GM23338 (cell line): Measurements from ENCODE around the gene COL1A2.

Source experiments
- CREB1 ChIP-seq: fragments of 250-450 bp; sonication (Bioruptor Pico); IDR thresholded peaks from 2 replicates; pipeline ENCODE4 v1.5.0; 2020; ENCODE audit warnings: low read depth, mild to moderate bottlenecking, moderate library complexity
- EZH2 ChIP-seq: fragments of 200-600 bp; sonication (generic); IDR thresholded peaks from one replicate; pipeline ENCODE4 v1.8.0; 2017; ENCODE audit warnings: antibody characterized with exemption, mild to moderate bottlenecking, low read depth; ENCODE audit not compliant: unreplicated experiment
- EZH2phosphoT487 ChIP-seq: fragments of 200-600 bp; sonication (generic); IDR thresholded peaks from one replicate; pipeline ENCODE4 v1.8.1; 2018; ENCODE audit warnings: antibody characterized with exemption; ENCODE audit not compliant: unreplicated experiment
- JUNB ChIP-seq: IDR thresholded peaks from one replicate; pipeline ENCODE4 v1.6.1; 2016; ENCODE audit warnings: antibody characterized with exemption; ENCODE audit not compliant: unreplicated experiment
- POLR2AphosphoS5 ChIP-seq: IDR thresholded peaks from 2 replicates; pipeline ENCODE4 v1.6.1; 2016; ENCODE audit warnings: antibody characterized with exemption, low read depth
- STAT1 ChIP-seq: IDR thresholded peaks from one replicate; pipeline ENCODE4 v1.6.1; 2016; ENCODE audit warnings: antibody characterized with exemption; ENCODE audit not compliant: unreplicated experiment
- ZNF114 ChIP-seq: fragments of 250-450 bp; sonication (Bioruptor Pico); IDR thresholded peaks from 2 replicates; pipeline ENCODE4 v1.5.0; 2020; ENCODE audit warnings: mild to moderate bottlenecking, moderate library complexity
- TF ChIP-seq, protein P1 (sequence below), 2 experiments: fragments of 200-600 bp in 1 of 2; sonication (generic) in 1 of 2; conservative IDR thresholded peaks; 2 replicates each; pipeline versions ENCODE4 v1.5.1 to v1.6.1; 2016 to 2017; ENCODE audit warnings: antibody characterized with exemption in 2 of 2, low read depth in 2 of 2, mild to moderate bottlenecking in 2 of 2, moderate library complexity in 1 of 2
- TF ChIP-seq, protein P2 (sequence below): IDR thresholded peaks from one replicate; pipeline ENCODE4 v1.6.1; 2018; ENCODE audit warnings: antibody characterized with exemption; ENCODE audit not compliant: unreplicated experiment
- TF ChIP-seq, protein P3 (sequence below): fragments of 250-450 bp; sonication (Bioruptor Pico); IDR thresholded peaks from 2 replicates; pipeline ENCODE4 v1.5.0; 2020; ENCODE audit warnings: mild to moderate bottlenecking, moderate library complexity
- TF ChIP-seq, protein P4 (sequence below): IDR thresholded peaks from 2 replicates; pipeline ENCODE4 v1.6.1; 2016; ENCODE audit warnings: antibody characterized with exemption

DNA sequence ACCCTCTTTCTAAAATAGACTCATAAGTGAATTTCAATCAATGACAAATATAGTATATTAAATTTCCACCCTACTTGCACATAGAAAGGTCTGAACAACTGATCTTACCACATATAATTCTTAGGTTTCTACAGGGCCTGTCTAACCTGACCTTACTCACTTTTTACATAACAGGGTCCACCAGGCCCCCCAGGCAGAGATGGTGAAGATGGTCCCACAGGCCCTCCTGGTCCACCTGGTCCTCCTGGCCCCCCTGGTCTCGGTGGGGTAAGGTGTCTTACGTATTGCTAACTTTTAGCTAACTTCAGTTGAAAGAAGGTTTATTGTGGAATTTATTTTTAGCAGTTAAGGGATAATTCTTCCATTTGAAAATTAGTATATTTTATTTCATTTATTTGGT lies 5.3 kb downstream of the COL1A2 start:
- TF ChIP-seq, protein P1, sequence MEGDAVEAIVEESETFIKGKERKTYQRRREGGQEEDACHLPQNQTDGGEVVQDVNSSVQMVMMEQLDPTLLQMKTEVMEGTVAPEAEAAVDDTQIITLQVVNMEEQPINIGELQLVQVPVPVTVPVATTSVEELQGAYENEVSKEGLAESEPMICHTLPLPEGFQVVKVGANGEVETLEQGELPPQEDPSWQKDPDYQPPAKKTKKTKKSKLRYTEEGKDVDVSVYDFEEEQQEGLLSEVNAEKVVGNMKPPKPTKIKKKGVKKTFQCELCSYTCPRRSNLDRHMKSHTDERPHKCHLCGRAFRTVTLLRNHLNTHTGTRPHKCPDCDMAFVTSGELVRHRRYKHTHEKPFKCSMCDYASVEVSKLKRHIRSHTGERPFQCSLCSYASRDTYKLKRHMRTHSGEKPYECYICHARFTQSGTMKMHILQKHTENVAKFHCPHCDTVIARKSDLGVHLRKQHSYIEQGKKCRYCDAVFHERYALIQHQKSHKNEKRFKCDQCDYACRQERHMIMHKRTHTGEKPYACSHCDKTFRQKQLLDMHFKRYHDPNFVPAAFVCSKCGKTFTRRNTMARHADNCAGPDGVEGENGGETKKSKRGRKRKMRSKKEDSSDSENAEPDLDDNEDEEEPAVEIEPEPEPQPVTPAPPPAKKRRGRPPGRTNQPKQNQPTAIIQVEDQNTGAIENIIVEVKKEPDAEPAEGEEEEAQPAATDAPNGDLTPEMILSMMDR (conservative IDR thresholded peaks at IDR 0.05; ENCODE audit: low read depth in 2 of 2), result no peak
- TF ChIP-seq POLR2AphosphoS5 (no peak), EZH2 (no peak), EZH2phosphoT487 (no peak), CREB1 (CRISPR knock-in tag) (no peak), ZNF114 (CRISPR knock-in tag) (no peak), JUNB (no peak), STAT1 (no peak)
- TF ChIP-seq, protein P2, sequence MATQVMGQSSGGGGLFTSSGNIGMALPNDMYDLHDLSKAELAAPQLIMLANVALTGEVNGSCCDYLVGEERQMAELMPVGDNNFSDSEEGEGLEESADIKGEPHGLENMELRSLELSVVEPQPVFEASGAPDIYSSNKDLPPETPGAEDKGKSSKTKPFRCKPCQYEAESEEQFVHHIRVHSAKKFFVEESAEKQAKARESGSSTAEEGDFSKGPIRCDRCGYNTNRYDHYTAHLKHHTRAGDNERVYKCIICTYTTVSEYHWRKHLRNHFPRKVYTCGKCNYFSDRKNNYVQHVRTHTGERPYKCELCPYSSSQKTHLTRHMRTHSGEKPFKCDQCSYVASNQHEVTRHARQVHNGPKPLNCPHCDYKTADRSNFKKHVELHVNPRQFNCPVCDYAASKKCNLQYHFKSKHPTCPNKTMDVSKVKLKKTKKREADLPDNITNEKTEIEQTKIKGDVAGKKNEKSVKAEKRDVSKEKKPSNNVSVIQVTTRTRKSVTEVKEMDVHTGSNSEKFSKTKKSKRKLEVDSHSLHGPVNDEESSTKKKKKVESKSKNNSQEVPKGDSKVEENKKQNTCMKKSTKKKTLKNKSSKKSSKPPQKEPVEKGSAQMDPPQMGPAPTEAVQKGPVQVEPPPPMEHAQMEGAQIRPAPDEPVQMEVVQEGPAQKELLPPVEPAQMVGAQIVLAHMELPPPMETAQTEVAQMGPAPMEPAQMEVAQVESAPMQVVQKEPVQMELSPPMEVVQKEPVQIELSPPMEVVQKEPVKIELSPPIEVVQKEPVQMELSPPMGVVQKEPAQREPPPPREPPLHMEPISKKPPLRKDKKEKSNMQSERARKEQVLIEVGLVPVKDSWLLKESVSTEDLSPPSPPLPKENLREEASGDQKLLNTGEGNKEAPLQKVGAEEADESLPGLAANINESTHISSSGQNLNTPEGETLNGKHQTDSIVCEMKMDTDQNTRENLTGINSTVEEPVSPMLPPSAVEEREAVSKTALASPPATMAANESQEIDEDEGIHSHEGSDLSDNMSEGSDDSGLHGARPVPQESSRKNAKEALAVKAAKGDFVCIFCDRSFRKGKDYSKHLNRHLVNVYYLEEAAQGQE, result no peak
- TF ChIP-seq, protein P3, sequence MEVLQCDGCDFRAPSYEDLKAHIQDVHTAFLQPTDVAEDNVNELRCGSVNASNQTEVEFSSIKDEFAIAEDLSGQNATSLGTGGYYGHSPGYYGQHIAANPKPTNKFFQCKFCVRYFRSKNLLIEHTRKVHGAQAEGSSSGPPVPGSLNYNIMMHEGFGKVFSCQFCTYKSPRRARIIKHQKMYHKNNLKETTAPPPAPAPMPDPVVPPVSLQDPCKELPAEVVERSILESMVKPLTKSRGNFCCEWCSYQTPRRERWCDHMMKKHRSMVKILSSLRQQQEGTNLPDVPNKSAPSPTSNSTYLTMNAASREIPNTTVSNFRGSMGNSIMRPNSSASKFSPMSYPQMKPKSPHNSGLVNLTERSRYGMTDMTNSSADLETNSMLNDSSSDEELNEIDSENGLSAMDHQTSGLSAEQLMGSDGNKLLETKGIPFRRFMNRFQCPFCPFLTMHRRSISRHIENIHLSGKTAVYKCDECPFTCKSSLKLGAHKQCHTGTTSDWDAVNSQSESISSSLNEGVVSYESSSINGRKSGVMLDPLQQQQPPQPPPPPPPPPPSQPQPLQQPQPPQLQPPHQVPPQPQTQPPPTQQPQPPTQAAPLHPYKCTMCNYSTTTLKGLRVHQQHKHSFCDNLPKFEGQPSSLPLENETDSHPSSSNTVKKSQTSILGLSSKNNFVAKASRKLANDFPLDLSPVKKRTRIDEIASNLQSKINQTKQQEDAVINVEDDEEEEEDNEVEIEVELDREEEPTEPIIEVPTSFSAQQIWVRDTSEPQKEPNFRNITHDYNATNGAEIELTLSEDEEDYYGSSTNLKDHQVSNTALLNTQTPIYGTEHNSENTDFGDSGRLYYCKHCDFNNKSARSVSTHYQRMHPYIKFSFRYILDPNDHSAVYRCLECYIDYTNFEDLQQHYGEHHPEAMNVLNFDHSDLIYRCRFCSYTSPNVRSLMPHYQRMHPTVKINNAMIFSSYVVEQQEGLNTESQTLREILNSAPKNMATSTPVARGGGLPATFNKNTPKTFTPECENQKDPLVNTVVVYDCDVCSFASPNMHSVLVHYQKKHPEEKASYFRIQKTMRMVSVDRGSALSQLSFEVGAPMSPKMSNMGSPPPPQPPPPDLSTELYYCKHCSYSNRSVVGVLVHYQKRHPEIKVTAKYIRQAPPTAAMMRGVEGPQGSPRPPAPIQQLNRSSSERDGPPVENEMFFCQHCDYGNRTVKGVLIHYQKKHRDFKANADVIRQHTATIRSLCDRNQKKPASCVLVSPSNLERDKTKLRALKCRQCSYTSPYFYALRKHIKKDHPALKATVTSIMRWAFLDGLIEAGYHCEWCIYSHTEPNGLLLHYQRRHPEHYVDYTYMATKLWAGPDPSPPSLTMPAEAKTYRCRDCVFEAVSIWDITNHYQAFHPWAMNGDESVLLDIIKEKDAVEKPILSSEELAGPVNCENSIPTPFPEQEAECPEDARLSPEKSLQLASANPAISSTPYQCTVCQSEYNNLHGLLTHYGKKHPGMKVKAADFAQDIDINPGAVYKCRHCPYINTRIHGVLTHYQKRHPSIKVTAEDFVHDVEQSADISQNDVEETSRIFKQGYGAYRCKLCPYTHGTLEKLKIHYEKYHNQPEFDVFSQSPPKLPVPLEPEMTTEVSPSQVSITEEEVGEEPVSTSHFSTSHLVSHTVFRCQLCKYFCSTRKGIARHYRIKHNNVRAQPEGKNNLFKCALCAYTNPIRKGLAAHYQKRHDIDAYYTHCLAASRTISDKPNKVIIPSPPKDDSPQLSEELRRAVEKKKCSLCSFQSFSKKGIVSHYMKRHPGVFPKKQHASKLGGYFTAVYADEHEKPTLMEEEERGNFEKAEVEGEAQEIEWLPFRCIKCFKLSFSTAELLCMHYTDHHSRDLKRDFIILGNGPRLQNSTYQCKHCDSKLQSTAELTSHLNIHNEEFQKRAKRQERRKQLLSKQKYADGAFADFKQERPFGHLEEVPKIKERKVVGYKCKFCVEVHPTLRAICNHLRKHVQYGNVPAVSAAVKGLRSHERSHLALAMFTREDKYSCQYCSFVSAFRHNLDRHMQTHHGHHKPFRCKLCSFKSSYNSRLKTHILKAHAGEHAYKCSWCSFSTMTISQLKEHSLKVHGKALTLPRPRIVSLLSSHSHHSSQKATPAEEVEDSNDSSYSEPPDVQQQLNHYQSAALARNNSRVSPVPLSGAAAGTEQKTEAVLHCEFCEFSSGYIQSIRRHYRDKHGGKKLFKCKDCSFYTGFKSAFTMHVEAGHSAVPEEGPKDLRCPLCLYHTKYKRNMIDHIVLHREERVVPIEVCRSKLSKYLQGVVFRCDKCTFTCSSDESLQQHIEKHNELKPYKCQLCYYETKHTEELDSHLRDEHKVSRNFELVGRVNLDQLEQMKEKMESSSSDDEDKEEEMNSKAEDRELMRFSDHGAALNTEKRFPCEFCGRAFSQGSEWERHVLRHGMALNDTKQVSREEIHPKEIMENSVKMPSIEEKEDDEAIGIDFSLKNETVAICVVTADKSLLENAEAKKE (CRISPR knock-in tag), result no peak
- TF ChIP-seq, protein P4, sequence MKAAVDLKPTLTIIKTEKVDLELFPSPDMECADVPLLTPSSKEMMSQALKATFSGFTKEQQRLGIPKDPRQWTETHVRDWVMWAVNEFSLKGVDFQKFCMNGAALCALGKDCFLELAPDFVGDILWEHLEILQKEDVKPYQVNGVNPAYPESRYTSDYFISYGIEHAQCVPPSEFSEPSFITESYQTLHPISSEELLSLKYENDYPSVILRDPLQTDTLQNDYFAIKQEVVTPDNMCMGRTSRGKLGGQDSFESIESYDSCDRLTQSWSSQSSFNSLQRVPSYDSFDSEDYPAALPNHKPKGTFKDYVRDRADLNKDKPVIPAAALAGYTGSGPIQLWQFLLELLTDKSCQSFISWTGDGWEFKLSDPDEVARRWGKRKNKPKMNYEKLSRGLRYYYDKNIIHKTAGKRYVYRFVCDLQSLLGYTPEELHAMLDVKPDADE, result no peak
